Caki2 (cell line): ENCODE results near the gene A3GALT2. TPM values are rescaled to one million over a fixed set of nuclear protein-coding genes. Genes with fewer than 3 reads are reported as not detected.
"Not testable (repeated sequence)": the region's sequence is repeated elsewhere in the genome, so short reads cannot be mapped to it uniquely, and the experiment has no call there.

ENCODE experiments used
- DNase-seq: peaks from one replicate; pipeline ENCODE4 v3.0.0-alpha.2; 2015; ENCODE audit warnings: low read depth
- in situ Hi-C: cut with HindIII; loops from 2 replicates; pipeline ENCODE4 v1.10.0; 2016; ENCODE audit warnings: low sequenced_read_pairs, low pct_unique_long_range_greater_than_20kb, mixed read lengths
- total RNA-seq: library from RNA; depleted of rRNA; stranded (reverse); fragments of >200 nt; shearing (Covaris generic); gene quantifications from 2 replicates; pipeline ENCODE4 v1.2.3, GENCODE V29; 2014; ENCODE audit warnings: low replicate concordance

A3GALT2 gene
- total RNA-seq, 1 experiment from 2014 or later: not detected

DNA sequence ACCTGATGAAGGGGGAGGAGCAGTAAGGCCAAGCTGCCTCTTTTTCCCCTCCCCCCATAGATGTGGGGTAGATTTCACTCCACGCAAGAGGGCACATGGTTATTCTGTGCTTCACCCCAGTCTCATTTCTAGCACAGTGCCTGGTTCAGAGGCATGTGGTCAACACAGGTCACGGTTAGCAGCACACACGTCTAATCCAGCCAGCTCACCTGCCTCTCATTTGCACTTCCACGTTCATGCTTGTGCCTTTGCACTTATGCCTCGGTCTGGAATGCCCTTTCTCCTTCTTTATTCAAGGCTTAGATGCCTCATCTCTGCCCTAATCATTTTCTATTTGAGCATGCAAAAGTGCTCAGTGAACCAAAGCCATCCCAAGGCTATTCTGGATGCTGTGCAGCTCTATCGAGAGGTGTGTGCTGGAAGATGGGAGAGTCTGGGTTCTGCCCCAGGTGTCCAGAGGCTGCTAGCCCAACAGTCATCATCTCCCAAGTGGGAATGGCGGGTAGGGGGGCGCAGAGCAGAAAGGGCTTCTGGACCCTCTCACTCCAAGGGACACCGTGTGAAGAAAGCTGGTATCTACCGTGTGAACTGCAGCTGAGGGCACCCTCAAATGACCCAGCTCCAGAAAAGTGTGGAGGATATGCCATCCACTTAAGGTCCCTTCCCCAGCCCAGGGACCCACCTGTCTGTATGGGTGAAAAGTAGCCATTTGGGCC, 2.1 kb upstream of the A3GALT2 start:
- in situ Hi-C loops: no loop called here
- peak; percentile 10 for DNase-seq

DNA sequence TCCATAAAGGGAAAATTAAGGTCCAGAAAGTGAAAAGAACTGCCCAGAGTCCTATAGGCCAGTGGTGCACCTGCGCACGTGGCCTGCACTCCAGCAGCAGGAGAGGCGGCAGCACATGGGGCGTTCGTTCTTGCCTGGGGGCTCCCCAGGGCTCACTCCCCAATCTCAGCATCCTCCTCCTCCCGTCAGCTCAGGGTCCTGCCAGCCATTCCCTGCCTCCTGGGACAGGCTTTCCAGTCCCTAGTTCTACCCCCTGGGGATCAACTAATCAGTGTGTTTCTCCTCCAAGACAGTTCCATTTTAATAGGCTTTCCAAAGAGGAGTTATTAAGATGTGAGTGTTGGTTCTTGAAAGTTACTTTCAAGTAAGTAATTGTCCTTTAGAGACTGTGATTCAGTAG, 1.2 kb upstream of the A3GALT2 start:
- DNase-seq: no peak
- in situ Hi-C loops: no loop called here

DNA sequence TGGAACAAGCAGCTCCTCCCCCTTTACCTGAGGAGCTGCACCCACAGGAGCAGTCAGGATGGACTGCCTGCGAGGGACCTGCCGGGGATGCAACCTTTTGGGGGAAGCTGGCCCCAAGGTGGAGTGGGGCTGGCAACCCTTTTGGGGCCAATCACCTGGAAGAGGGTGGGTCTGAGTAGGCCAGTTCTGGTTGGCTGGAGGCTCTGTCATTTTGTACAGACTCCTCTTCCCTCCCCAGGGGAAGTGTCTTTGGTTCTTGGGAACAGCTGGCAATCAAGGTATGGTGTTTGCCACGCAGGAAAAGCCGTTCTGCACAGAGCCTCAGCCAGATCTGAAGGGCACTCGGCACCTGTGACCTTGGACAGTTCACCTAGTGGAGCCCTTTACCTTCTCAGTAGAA, 280 bp upstream of the A3GALT2 start:
- DNase-seq: no peak
- in situ Hi-C loops: no loop called here

DNA sequence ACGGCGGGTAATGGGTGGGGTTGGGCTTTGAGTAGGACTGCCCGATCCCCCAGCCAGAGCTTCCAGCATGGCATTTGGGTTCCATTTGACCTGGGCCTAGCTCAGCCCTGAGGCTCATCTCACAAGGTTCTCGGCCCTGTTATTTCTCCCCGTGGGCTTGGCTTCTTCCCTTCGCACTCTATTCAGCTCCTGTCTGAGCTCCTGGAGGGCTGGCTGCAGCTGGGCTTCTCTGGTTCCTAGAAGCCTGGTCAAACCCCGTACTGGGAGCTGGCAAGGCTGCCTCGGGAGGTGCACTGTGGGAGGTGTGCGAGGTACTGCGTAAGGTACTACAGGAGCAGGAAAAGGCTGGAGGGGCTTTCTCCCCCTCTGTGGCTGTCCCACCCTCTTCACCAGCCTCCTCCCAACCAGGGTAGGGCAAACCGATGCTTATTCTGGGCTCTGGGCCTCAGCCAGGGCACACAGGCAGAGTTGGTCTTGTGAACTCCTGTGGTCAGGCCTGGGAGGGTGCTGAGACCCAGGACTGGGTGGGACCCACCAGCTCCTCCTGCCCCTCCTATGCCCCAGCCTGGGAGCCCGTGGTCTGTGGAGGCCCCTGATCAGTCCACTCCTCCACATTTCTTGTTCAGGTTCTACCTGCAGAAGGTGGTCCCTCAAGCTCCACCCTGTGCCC, 814 bp downstream of the A3GALT2 start:
- DNase-seq: no peak
- in situ Hi-C loops: no loop called here

DNA sequence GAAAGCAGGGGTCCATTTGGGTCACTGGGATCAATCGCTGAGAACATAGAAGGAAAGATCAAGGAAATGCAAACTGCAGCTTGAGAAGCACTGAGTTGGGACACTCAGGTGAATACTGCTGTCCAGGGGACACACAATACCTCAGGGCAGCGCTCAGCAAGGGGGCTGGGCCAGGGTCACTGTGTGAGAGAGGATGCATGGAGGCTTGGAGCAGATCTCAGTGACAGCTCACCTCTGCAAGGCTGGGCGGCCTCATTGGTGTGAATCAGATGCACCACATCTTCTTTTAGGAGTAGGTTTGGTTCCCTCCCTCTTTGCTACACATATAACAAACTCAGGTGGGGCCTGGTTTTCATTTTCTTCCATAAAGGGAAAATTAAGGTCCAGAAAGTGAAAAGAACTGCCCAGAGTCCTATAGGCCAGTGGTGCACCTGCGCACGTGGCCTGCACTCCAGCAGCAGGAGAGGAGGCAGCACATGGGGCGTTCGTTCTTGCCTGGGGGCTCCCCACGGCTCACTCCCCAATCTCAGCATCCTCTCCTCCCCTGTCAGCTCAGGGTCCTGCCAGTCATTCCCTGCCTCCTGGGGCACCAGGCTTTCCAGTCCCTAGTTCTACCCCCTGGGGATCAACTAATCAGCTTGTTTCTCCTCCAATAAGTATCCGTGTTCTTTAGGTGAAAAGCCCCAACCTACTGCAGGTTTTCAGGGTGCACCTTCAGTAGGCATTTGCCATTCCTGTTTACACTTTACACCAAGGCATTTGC, 1.5 kb downstream of the A3GALT2 start:
- no peak for DNase-seq
- in situ Hi-C loops: no loop called here

DNA sequence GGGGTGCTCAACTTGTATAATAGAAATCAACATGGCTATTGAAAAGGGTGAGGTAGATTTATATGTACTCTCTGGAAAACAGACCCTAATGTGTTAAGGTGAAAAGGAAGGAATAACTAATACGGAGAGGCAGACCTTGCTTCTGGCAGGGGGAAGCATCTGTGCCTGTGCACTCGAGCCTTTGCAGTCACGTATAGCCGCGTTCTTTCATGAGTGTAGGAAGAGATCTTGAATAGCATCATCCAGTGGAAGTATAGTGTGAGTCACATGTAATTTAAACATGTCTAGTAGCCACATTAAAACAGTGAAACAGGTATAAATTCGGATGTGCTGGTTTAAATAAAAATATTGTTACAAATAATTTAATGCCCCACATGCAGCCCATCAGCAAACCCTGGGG, 3.0 kb downstream of the A3GALT2 start:
- no peak for DNase-seq
- in situ Hi-C loops: no loop called here

DNA sequence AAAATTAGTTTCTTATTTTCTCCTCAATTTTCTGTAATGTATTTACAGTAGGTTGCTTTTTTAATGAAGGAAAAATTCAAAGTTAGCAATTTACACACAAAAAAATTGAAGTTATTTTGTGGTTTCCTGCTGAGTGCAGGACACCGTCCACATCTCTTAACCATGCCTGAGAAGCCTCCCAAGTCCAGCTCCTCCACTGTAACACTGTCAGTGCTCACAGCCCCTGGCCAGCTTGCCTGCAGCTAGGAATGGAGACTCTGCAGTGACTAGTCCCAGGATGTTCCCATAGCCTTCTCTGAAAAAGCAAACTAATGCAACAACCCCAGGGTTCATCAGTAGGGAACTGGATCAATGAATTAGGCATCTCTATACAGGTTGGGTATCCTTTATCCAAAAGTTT, 3.5 kb downstream of the A3GALT2 start:
- no peak for DNase-seq
- in situ Hi-C loops: no loop called here

DNA sequence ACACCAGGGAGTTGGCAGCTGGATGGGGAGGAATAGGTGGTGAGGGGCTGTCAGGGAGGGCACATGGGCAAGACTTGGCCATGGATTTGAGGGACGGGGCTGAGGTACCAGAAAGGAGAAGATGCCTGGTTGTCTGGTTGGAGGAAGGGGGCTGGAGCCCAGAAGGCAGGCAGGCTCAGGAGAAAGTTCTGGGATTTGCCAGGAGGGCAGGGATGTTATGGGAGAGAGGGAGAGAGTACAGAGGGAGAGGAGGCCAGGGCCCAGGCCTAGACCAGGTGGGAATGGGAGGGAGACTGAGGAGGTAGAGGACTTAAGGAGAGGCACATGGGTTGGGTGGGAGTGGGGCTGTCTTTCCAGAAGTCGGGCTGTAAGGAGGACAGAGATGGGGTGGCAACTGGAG, 4.3 kb downstream of the A3GALT2 start:
- no peak for DNase-seq
- in situ Hi-C loops: no loop called here

DNA sequence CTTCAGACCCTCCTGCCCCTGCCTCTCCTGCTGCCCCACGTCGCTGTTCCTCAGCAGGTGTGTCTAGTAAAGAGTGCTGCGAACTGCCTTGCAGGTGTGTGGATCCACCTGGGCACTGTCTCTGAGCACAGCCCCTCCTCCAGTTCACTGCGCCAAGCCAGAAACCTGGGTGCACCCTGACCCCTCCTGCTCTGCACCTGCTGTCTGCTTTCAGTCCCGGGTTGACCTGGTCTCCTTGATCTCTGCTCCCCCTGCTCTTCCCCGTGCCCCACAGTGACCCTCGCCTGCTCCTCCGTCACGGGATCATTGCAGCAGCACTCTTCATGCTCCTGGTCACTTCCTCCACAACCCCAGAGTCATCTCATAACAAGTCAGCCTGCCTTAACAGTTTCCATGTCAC, 6.5 kb downstream of the A3GALT2 start:
- no peak for DNase-seq
- in situ Hi-C loops: no loop called here

DNA sequence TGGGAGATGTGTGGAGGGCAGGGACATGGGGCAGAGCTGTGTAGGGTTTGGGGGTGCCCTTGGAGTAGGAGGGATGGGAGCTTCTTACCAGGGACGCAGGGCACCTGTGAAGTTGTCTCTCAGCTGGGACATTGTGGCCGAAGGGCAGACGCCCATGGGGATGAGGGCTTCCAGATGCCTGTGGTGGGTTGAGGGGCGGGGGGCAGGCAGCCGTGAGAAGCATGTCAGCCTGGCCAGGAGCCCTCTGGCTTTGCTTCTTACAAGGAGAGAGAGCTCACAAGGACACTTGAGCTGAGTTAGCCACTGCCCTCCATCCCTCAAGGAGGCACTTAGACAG, 8.5 kb downstream of the A3GALT2 start:
- in situ Hi-C loops: no loop called here

DNA sequence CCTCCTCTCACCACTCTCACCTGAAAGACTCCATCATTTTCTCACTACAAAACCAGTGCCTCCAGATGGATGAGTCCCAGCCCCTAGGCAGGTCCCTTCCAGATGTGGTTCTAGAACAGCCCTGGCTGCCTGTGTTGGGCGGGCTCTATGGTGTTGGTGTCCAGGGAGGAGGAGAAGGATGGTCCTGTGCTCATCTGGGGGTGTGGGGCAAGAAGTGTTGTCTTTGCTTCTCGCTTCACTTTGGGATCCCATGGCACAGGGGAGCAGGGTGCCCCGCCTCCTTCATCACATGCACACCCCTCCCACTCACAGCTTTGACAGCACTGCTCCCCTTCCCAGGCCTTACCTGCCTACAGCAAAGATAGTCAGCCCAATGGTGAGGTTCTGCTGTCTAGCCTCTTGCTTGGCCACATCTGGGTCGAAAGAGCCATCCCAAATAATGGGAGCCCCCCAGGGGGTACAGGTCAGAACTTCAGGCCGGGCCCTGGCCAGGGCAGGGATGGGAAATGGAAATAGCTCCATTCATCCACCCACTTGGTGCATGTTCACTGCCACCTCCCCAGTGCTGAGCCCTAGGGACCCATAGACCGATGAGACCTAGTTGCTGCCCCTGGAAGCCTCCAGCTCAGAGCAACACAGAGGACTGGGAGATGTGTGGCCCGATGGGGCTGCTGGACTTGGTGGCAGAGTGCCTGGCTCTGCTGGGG, 9.0 kb downstream of the A3GALT2 start:
- DNase-seq: no peak

More for the DNA sequence above, 8.5 kb downstream of the A3GALT2 start:
- DNase-seq: no peak

DNA sequence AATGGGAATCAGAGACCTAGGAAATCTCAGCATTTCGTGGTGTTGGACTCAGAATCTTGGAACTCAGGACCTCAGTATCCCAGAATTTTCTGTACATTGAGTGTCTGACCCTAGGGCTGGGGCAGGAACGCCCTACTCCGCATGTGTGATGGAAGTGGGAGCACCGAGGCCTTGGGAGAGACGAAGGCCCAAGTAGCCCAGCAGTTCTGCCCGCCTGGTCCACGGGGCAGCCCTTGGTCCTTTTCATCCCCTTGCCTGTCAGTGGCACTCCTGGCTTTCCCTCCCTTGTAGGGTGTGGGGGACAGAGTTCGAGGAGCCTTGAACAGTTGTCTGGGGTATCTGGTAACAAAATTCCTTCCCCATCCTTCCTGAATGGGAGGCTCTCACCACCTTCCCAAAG, 10.2 kb downstream of the A3GALT2 start:
- in situ Hi-C loops: no loop called here
- DNase-seq: no peak

More for the DNA sequence above, 9.0 kb downstream of the A3GALT2 start:
- in situ Hi-C loops: no loop called here

DNA sequence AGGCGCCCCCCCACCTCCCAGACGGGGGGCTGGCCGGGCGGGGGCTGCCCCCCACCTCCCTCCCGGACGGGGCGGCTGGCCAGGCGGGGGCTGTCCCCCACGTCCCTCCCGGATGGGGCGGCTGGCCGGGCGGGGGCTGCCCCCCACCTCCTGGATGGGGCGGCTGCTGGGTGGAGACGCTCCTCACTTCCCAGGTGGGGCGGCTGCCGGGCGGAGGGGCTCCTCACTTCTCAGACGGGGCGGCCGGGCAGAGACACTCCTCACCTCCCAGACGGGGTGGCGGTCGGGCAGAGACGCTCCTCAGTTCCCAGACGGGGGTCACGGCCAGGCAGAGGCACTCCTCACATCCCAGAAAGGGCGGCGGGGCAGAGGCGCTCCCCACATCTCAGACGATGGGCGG, 11.5 kb downstream of the A3GALT2 start:
- DNase-seq, in situ Hi-C loops: not testable (repeated sequence)

DNA sequence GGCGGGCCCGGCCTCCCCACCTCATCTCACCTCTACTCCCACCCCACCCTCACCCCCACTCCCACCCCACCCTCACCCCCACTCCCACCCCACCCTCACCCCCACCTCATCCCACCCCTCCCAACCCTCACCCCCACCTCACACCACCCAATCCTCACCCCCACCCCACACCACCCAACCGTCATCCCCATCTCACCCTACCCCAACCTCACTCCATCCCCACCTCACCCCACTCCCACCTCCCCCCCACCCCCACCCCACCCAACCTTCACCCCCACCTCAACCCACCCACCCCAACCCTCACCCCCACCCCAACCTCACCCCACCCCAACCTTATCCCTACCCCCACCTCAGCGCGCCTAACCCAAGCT, 13.4 kb downstream of the A3GALT2 start:
- in situ Hi-C loops: no loop called here
- DNase-seq: no peak

DNA sequence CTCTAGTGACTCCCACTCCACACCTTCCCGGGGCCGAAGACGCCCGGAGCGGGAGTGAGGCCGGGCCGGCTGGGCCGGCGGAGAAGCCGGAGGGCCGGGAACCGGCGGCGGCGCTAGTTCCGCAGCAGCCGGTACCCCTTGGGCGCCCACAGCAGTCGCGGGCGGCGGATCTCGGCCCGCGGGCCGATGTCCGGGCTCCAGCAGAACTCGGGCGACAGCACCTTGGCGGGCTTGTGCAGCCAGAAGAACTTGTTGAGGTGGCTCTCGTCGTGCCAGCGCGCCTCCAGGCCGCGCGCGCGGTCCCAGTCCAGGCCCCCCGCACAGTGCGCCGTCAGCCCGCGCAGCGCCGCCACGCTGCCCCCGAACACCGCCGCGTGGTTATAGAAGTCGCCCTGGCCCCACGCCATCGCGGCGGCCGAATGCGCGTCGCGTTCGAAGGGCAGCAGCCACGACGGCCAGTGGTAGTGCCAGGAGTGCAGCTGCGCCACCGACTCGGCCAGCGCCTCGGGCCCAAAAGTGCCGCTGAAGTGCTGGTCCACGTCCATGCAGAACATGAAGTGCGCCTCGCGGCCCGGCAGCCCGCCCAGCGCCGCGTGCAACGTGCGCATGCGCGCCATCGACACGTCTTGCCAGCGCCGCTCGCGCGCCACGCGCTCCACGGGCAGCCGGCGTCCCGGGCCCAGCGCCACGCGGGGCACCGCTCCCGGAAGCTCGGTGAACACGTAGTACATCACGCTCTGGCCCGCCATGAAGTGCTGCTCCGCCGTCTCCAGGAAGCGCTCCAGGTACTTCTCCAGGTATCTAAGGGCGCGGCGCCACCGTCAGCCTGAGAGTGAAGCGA, 14.0 kb downstream of the A3GALT2 start:
- DNase-seq: no peak
- in situ Hi-C loops: no loop called here

DNA sequence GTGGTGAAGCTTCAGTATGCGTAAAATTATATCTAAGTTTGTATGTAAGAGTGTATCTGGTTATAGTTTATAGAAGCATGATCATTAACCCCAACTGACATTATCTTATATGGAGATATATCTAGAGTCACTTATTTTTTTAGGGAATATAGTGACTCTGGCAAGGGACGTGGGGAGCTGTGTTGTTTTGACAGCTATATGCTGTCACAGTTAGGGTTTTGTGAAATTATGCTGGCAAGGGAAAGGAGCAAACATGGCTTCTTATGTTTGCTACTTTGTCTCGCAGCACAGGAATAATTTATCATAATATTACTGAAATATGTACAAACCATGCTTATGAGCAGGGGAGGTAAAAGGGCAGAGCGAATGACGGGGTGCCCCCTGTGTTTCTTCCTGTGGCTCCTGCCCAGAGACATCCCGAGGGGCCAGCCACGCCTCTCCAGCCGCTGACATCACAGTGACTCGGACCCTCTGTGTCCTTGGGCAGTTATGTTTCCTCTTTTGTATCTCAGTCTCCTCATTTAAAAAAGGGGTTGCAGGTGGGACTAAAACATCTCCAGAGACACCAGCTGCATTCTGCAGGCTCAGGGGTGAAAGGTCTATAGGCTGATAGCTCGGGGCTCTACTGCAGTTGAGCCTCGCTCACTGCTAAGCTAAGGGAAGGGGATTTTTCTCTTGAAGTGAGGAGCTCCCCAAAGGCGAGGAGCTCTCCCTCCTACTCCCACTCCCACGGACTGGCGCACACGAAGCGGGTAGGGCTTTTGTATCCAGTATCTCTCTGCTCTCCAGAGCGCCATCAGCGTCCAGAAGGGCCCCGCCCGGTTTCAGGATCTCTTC, 14.9 kb downstream of the A3GALT2 start:
- in situ Hi-C loops: no loop called here

DNA sequence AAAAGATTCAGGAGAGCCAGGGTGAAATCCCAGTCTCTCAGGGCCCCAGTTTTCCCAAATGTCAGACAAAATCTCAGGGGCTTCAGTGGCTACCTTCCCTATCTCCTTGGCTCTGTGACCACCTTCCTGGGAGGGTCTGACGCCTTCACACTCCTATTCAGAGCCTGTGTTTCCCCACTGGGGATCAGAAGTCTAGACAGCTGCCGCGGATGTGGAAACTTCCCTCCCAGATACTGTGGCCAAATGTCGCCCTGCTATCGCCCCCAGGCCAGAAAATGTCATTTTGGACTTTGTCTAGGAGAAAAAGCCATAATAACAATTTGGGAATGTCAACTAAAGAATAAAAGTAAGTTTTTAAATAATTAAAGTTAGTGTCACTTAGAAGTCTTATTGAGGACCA, 15.9 kb downstream of the A3GALT2 start:
- in situ Hi-C loops: no loop called here
- no peak for DNase-seq

More for the DNA sequence above, 14.9 kb downstream of the A3GALT2 start:
- DNase-seq: no peak
